SK-N-MC (cell line): ENCODE measurements around the gene GPR157.
A peak's percentile ranks its signal among the peaks of the same experiment; 100 is the strongest.
"Not testable (repeated sequence)": the region's sequence is repeated elsewhere in the genome, so short reads cannot be mapped to it uniquely, and the experiment has no call there.

ENCODE experiments used
- DNase-seq: peaks from one replicate; pipeline ENCODE4 v3.0.0-alpha.2; 2011; ENCODE audit warnings: low read depth, low spot score
- H3K27ac ChIP-seq: fragments of 200-600 bp; sonication (generic); 2 replicates; pipeline ENCODE4 v1.5.1; 2016; ENCODE audit warnings: mixed run types
- H3K36me3 ChIP-seq: fragments of 200-600 bp; sonication (generic); 2 replicates; pipeline ENCODE4 v1.6.1; 2017; ENCODE audit warnings: antibody characterized with exemption, low read length, mixed read lengths; ENCODE audit not compliant: insufficient read depth
- H3K4me3 ChIP-seq: fragments of 200-600 bp; sonication (generic); 2 replicates; pipeline ENCODE4 v1.5.1; 2016
- H3K9ac ChIP-seq: fragments of 200-600 bp; sonication (generic); 2 replicates; pipeline ENCODE4 v1.8.0; 2017; ENCODE audit warnings: mixed run types, mixed read lengths; ENCODE audit not compliant: insufficient read length
- H3K9me3 ChIP-seq: fragments of 200-600 bp; sonication (generic); 2 replicates; pipeline ENCODE4 v1.6.1; 2017; ENCODE audit warnings: low read depth, mild to moderate bottlenecking, antibody characterized with exemption, low read length, moderate library complexity, mixed read lengths
- EZH2 ChIP-seq: fragments of 200-600 bp; sonication (generic); IDR thresholded peaks from one replicate; pipeline ENCODE4 v1.6.1; 2017; ENCODE audit warnings: antibody characterized with exemption
- FOXP2 ChIP-seq: optimal IDR thresholded peaks from 2 replicates; pipeline ENCODE3; 2011; ENCODE audit warnings: mild to moderate bottlenecking, moderate library complexity; ENCODE audit not compliant: insufficient read depth; ENCODE audit errors: extremely low read length, control extremely low read depth
- POLR2AphosphoS5 ChIP-seq: IDR thresholded peaks from 2 replicates; pipeline ENCODE4 v1.6.1; 2012; ENCODE audit warnings: mild to moderate bottlenecking, low read depth, low read length, borderline replicate concordance

Gene GPR157

GRCh38 chr1:9164532-9164900, 35.6 kb upstream of the GPR157 start:
- no peak for DNase-seq
- Histone ChIP-seq H3K9me3 (no peaks in the 10 kb centered on the region), H3K4me3 (no peak overlapping the region), H3K27ac (no peak overlapping the region), H3K9ac (no peak overlapping the region), H3K36me3 (no peaks in the 10 kb centered on the region)
- TF ChIP-seq POLR2AphosphoS5 (no peak), FOXP2 (no peak), EZH2 (no peak)

GRCh38 chr1:9161963-9162362, 33.1 kb upstream of the GPR157 start:
- no peaks in the 10 kb centered on the region for H3K9me3 ChIP-seq
- TF ChIP-seq POLR2AphosphoS5 = no peak
- no peak for TF ChIP-seq FOXP2
- no peak for TF ChIP-seq EZH2
- H3K9ac ChIP-seq = no peak overlapping the region
- no peaks in the 10 kb centered on the region for H3K36me3 ChIP-seq
- DNase-seq = no peak
- H3K27ac ChIP-seq = no peak overlapping the region
- H3K4me3 ChIP-seq = no peak overlapping the region

GRCh38 chr1:9161342-9161741, 32.4 kb upstream of the GPR157 start:
- no peak for DNase-seq
- no peaks in the 10 kb centered on the region for H3K36me3 ChIP-seq
- no peaks in the 10 kb centered on the region for H3K9me3 ChIP-seq
- TF ChIP-seq POLR2AphosphoS5 (no peak), FOXP2 (no peak), EZH2 (no peak)
- H3K4me3 ChIP-seq = no peak overlapping the region
- no peak overlapping the region for H3K27ac ChIP-seq
- H3K9ac ChIP-seq = no peak overlapping the region

- Histone ChIP-seq H3K36me3 (no peaks in the 10 kb centered on the region), H3K4me3 (no peak overlapping the region), H3K9me3 (no peaks in the 10 kb centered on the region), H3K27ac (no peak overlapping the region), H3K9ac (no peak overlapping the region)
- DNase-seq = no peak
- TF ChIP-seq EZH2 (no peak), POLR2AphosphoS5 (no peak), FOXP2 (no peak)
Measured at GRCh38 chr1:9160079-9160717, 31.3 kb upstream of the GPR157 start.

GRCh38 chr1:9155879-9156278, 27.0 kb upstream of the GPR157 start:
- TF ChIP-seq EZH2 (no peak), FOXP2 (no peak), POLR2AphosphoS5 (no peak)
- Histone ChIP-seq H3K4me3 (no peak overlapping the region), H3K36me3 (no peaks in the 10 kb centered on the region), H3K9me3 (no peaks in the 10 kb centered on the region), H3K9ac (no peak overlapping the region), H3K27ac (no peak overlapping the region)
- no peak for DNase-seq

GRCh38 chr1:9155405-9155804, 26.5 kb upstream of the GPR157 start:
- H3K9ac ChIP-seq, H3K4me3 ChIP-seq, DNase-seq, H3K27ac ChIP-seq, H3K9me3 ChIP-seq, H3K36me3 ChIP-seq: not testable (repeated sequence)

- no peaks in the 10 kb centered on the region for H3K36me3 ChIP-seq
- no peak for TF ChIP-seq POLR2AphosphoS5
- no peak for TF ChIP-seq FOXP2
- no peak for TF ChIP-seq EZH2
- H3K9ac ChIP-seq = no peak overlapping the region
- no peak for DNase-seq
- H3K4me3 ChIP-seq = no peak overlapping the region
- no peak overlapping the region for H3K27ac ChIP-seq
- H3K9me3 ChIP-seq = no peaks in the 10 kb centered on the region
Measured at GRCh38 chr1:9153152-9153551, 24.2 kb upstream of the GPR157 start.

- no peaks in the 10 kb centered on the region for H3K36me3 ChIP-seq
- no peak overlapping the region for H3K9ac ChIP-seq
- DNase-seq = no peak
- no peak overlapping the region for H3K27ac ChIP-seq
- H3K4me3 ChIP-seq = no peak overlapping the region
- H3K9me3 ChIP-seq = no peaks in the 10 kb centered on the region
- TF ChIP-seq POLR2AphosphoS5 = no peak
- no peak for TF ChIP-seq FOXP2
- TF ChIP-seq EZH2 = no peak
Measured at GRCh38 chr1:9152535-9152934, 23.6 kb upstream of the GPR157 start.

GRCh38 chr1:9151328-9151860, 22.5 kb upstream of the GPR157 start:
- Histone ChIP-seq H3K9ac (no peak overlapping the region), H3K36me3 (no peaks in the 10 kb centered on the region), H3K4me3 (no peak overlapping the region), H3K9me3 (no peaks in the 10 kb centered on the region), H3K27ac (peak overlapping the region; percentile 71; the same call in 1 of the 2 replicates)
- no peak for TF ChIP-seq FOXP2
- TF ChIP-seq POLR2AphosphoS5 = no peak
- no peak for TF ChIP-seq EZH2
- no peak for DNase-seq
